ENCODE measurements around the gene TSPAN15.

Gene TSPAN15

DNA sequence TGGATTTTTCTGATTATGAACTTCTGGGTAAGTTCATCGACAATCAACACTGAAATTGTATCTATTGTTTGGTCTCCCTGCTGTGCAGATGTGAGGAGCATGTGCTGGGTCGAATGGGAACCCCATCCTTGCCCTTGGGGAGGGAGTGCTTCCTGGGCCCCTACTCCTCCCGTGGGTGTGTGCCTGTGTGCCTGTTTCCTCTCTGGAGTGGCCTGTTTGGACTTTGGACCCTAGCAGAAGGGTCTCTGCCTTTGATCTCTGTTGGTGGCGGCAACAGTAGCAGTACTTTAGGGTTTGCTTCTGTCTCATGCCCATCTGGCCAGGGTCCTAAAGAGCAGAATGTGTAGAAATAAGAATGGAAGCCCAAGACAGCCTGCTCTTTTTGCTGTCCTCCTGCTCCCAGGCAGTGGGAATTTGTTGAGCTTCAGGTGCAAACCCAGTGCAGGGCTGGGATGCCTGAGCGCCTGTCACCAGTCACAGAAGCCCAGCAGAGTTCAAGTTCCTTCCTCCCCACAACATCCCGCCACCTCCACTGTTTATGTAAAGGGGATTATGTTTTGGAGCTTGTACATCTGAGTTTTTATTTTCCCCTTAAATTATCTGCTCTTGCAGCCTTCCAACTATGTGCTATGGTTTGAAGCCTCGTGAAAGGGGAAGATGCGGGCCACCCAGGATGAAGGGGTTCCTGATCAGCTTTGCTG is 33.1 kb upstream of the TSPAN15 start:
- no peak for DNase-seq

DNA sequence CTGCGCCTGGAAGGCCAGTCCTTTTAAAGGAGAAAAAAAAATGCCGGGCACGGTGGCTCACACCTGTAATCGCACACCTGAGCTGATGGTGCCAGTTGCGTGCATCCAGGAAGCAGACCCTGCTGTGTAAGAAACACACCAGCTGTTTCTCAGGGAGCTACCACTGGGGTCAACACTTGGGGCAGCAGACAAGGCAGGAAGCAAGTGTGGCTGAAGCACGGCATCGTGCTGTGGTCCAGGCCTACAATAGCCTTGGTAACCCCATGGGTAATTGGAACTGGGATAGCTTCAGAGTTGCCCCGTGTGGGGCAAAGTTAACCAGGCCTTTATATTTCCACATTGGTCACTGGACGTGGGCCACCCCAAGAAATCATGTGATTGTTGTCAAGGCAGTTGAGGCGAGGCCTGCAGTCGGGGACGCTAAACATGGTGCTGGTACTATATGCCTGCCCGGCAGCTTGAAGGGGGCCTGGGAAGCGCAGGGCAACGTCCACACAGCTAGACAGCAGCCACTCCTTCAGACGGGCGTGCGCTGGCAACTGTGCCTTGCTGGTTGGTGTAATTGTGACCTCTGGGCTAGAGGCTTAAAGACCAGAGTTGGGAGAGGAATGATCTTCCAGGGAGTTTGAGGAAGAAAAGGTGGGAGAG is 32.0 kb upstream of the TSPAN15 start:
- no peak for DNase-seq

DNA sequence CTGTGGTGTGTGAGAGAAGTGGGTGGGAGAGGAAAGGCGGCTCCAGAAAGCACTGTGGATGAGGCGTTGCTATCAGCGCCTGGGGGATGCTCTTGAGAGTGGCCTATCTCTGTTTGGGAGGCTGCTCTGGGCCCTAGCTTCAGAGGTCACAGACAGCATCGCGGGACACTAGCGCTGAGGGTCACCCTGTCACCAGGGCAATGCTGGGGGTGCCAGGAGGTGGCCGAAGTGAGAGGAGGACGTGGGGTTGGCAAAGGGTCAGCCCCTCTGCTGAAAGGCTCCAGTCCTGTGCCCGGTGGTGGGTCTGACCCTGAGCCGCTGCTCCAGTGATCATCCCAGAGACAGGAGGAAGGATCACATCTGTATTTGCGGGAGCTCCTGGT is 31.5 kb upstream of the TSPAN15 start:
- no peak for DNase-seq

GRCh38 chr10:69421611-69422308 is 29.5 kb upstream of the TSPAN15 start:
- no peak for DNase-seq

DNA sequence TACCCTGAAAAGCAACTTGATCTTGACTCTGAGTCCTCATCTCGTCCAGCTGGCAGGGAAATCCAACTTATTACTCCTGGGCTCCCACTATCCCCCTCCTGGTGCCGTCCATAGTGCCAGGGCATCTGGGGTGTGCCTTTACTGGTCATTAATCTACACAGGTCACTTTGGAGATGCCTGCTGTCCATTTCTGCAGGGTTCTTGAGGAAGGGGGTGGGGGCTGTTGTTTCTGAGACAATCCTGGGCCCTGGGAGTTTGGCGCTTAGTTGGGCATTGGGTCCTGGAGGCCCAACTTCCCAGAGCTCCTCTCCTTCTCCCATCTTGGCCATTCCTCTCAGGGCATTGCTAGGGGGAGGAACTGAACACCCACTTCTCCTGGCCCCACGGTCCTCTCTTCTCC is 28.6 kb upstream of the TSPAN15 start:
- DNase-seq = no peak

- DNase-seq = no peak
Measured at GRCh38 chr10:69425041-69425440, 26.2 kb upstream of the TSPAN15 start.

GRCh38 chr10:69425511-69426298 is 25.6 kb upstream of the TSPAN15 start:
- DNase-seq = no peak

- DNase-seq = no peak
Measured at GRCh38 chr10:69426376-69426727, 24.9 kb upstream of the TSPAN15 start.

DNA sequence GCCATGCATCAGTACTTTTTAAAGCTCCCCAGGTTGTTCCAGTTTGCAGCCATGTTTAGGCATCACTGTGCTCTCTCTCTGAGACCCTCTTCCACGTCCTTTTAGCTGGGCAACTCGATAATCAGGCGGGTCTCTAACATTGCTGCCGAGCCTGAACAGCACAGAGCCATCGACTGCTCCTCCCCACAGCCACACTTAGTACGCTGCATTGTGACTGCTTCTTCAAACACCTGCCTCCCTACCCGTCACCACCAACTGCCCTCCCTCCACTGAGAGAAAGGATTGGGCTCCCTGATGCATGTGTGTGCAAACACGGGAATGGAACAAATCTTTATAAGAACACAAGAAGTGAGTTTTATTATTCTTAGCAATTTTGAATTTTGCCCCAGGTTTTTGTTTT is 23.1 kb upstream of the TSPAN15 start:
- no peak for DNase-seq

- DNase-seq = no peak
Measured at GRCh38 chr10:69434169-69434568, 17.1 kb upstream of the TSPAN15 start.

DNA sequence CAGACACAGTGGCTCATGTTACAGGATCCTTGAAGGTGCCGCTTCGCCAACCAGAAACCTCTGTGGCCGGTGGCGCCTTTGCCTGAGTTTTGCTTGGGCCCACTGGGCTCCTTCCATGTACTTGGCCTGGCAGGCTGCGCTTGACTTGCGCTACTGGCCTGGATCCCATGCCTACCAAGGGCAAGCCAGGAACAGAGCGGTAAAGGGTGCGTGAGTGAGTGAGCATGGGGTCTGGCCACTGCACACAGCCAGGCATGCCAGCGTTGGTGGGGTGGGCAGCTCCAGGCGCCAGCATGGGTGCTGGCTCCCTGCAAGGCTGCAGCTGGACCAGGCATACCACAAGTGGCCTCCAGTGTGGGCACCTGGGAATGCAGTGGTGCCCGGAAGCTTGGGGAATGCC is 16.3 kb upstream of the TSPAN15 start:
- DNase-seq = no peak

DNA sequence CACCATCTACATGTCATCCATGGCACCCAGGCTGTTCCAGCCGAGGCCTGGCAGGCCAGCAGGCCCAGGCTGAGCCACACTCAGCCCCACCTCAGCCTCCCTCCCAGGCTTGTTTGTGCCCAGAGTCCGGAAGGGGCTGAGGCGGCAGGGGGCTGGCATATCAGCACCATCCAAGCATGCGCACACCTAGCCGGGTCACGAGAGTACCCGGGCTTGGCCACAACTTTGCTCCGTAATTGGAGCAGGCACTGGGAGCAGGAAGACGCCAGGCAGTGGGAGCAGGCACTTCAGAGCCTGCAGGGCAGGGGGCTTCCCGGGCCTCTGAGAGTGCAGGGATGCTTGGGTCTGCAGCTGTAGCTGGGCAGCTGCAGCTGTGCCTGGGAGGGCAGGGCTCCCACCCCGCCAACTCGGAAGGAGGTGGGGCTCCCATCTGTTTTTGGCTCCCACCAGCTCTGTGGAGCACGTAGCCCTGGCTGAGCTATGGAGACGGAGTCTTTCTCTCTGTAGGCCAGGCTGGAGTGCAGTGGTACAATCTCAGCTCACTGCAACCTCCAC is 15.2 kb upstream of the TSPAN15 start:
- DNase-seq = peak; percentile 56

DNA sequence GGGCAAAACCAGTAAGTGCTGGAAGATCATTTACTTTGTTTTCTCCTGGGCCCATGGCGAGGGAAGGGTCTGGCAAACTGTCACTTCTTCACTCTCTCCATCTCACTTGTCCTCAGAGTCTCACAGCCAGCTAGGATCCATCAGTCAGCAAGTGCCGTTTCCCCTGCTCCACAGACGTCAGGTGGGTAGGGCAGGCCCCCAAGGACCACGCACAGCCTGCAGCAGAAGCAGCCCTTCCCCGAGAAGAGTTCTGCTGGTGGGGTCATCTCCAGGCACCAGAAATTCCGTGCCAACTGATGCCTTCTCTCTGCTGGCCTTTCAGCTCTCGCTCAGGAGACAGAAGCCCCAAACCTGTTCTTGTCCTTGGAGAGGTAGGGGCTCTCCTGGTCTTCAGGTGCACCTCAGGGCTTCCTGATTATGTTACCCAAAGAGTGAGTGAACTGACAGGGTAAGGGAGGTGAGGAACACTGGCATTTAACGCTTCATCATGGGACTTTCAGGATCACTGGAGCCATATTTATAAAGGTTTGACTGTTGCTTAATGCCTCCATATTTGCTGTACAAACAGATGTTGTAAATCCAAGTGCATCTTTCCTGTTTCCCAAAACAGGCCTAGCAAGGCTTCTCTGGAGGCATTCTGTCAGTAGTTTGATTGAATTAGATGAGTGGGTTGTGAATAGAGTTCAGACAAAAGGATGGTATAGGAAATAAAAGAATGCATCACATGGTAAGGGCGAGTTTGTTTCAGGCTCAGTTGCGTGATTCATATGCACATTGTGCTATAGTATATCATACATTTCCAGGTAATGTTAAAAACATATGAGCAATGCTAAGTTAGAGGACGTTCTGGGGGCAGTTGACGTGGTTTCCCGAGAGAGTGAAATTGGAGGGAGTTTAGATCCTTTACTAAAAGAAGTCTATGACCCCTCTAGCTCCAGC is 13.7 kb upstream of the TSPAN15 start:
- DNase-seq = no peak

- no peak for DNase-seq
Measured at GRCh38 chr10:69438536-69439349, 12.5 kb upstream of the TSPAN15 start.

GRCh38 chr10:69439350-69439739 is 11.9 kb upstream of the TSPAN15 start:
- DNase-seq = peak; percentile 81

- no peak for DNase-seq
Measured at GRCh38 chr10:69439813-69440506, 11.3 kb upstream of the TSPAN15 start.

DNA sequence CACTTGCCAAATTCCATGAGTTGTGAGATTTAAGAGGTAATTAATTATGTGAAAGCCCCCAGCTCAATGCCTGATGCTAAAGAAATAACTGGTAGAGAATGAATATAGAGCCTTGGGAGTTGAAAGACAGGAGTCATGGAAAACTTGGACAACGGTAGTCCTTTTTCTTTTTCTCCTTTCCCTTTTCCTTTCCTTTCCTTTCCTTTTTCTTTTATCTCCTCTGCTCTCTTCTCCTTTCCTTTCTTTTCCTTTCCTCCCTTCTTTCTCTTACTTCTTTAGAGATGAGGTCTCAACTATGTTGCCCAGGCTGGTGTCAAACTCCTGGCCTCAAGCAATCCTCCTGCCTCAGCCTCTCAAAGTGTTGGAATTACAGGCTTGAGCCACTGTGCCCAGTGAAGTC is 7.9 kb upstream of the TSPAN15 start:
- DNase-seq = no peak

DNA sequence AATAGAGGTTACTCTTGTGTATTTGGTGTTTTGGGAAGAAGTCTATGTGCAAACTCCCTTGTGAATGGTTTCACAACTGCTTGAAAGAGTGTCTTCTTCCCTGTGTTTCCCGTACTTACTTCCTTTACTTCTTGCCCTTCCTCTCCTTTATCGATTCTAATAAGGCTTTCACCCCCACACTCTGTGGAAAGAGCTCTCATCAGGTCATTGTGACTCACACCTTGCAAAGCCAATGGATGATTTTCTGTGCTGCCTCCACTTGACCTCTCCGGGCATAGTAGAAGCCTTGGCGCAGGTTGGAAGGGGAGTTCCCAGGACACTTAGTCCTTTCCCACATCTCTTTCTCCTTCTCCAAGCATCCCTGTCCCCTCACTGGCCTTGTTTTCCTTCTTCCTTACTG is 6.2 kb upstream of the TSPAN15 start:
- no peak for DNase-seq

- no peak for DNase-seq
Measured at GRCh38 chr10:69446229-69446628, 5.0 kb upstream of the TSPAN15 start.

DNA sequence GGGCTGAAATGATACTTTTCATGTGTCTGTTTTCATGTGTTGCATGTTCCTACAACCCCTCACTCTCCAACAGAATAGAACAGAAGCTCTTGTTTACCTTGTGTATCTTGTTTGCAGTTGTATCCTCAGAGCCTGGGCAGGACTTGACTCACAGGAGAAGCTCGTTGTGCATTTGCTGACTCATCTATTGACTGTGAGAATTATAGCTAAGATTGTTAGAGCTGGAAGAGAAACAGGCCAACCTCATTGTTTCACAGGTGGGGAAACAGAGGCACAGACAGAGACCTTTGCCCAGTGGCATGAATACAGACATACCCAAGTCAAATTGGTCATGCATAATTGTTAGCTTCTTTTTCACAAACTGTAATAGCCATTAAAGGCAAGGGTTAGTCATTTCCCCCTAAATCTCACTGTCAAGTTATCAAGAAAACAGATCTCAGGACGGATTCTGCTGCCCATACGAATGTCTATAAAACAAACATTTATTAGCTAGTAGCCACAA is 4.6 kb upstream of the TSPAN15 start:
- no peak for DNase-seq

Data from femur (tissue), 1 donor.